B cell (primary cell): Measurements from ENCODE around the gene MYO10.

Experiments used
- CTCF ChIP-seq: fragments of 200-600 bp; IDR thresholded peaks from one replicate; pipeline ENCODE4 v1.8.0; 2022; ENCODE audit warnings: antibody characterized with exemption, mild to moderate bottlenecking
- EZH2 ChIP-seq: IDR thresholded peaks from 2 replicates; pipeline ENCODE4 v1.6.1; 2012; ENCODE audit warnings: borderline replicate concordance, low read depth, mild to moderate bottlenecking, moderate library complexity, low read length; ENCODE audit not compliant: insufficient read depth, poor library complexity, severe bottlenecking

GRCh38 chr5:16899171-16899570 lies 36.9 kb downstream of the MYO10 start:
- TF ChIP-seq CTCF = no peak
- no peak for TF ChIP-seq EZH2
